Adrenal gland (tissue), 5 donors: ENCODE results near the gene NFATC1.

Experiments
- CTCF ChIP-seq, 6 experiments: fragments of 450-650 bp in 4 of 6; fragments of 200-600 bp in 2 of 6; sonication (generic) in 1 of 6; IDR thresholded peaks; 1 replicate in 5 of 6; 2 replicates in 1 of 6; pipeline versions ENCODE4 v1.5.1 to v1.8.0; 2016 to 2021; ENCODE audit warnings: antibody characterized with exemption in 6 of 6, mild to moderate bottlenecking in 2 of 6, moderate library complexity in 1 of 6
- POLR2A ChIP-seq, 2 donors: fragments of 450-650 bp; IDR thresholded peaks; one replicate each; pipeline ENCODE4 v1.6.1; 2017; ENCODE audit warnings: antibody characterized with exemption in 2 of 2, mild to moderate bottlenecking in 2 of 2, moderate library complexity in 1 of 2
- donor health status: DM: no; HTN: no; CAD: no.

GRCh38 chr18:79469309-79469708 is 73.6 kb downstream of the NFATC1 start:
- TF ChIP-seq CTCF (IDR thresholded peaks at IDR 0.05) (no peak), POLR2A (IDR thresholded peaks at IDR 0.05) (no peak)
